Neural cell (in vitro differentiated cells): ENCODE results near the gene KCNIP4. TPM values are rescaled to one million over a fixed set of nuclear protein-coding genes. Genes with fewer than 3 reads are reported as not detected.

Source experiments
- H2AFZ ChIP-seq: fragments of 200-600, 300-800 bp; sonication (generic), shearing (Covaris generic); 2 replicates; pipeline ENCODE4 v1.6.0; 2014; ENCODE audit warnings: low read depth, mild to moderate bottlenecking, antibody characterized with exemption, low read length, moderate library complexity
- H3F3A ChIP-seq: fragments of 200-600 bp; shearing (Covaris generic); 2 replicates; pipeline ENCODE4 v1.6.1; 2016; ENCODE audit warnings: mild to moderate bottlenecking, moderate library complexity, mixed read lengths, antibody characterized with exemption, low read length; ENCODE audit not compliant: insufficient read depth, poor library complexity, severe bottlenecking
- H3K27ac ChIP-seq: fragments of 200-600, 300-800 bp; sonication (generic), shearing (Covaris generic); 2 replicates; pipeline ENCODE4 v1.5.1; 2014; ENCODE audit warnings: mild to moderate bottlenecking, low read length, moderate library complexity
- H3K27me3 ChIP-seq: fragments of 300-800, 200-600 bp; sonication (generic), shearing (Covaris generic); 2 replicates; pipeline ENCODE4 v1.6.0; 2014; ENCODE audit warnings: mild to moderate bottlenecking, low read depth, low read length, moderate library complexity; ENCODE audit not compliant: insufficient read depth
- H3K36me3 ChIP-seq: fragments of 300-800, 200-600 bp; sonication (generic), shearing (Covaris generic); 2 replicates; pipeline ENCODE4 v1.5.1; 2014; ENCODE audit warnings: mild to moderate bottlenecking, antibody characterized with exemption, low read length, moderate library complexity; ENCODE audit not compliant: insufficient read depth
- H3K4me2 ChIP-seq: fragments of 300-800, 200-600 bp; sonication (generic), shearing (Covaris generic); 2 replicates; pipeline ENCODE4 v1.6.0; 2014; ENCODE audit warnings: mild to moderate bottlenecking, low read length
- H3K4me3 ChIP-seq: fragments of 300-800, 200-600 bp; sonication (generic), shearing (Covaris generic); 2 replicates; pipeline ENCODE4 v1.5.1; 2014; ENCODE audit warnings: mild to moderate bottlenecking, low read length, moderate library complexity
- H3K79me2 ChIP-seq: fragments of 200-600 bp; shearing (Covaris generic); replicated peaks from 2 replicates; pipeline ENCODE4 v1.6.0; 2014; ENCODE audit warnings: mild to moderate bottlenecking, low read length, moderate library complexity; ENCODE audit not compliant: insufficient read depth
- H3K9ac ChIP-seq: fragments of 300-800, 200-600 bp; sonication (generic), shearing (Covaris generic); 2 replicates; pipeline ENCODE4 v1.6.1; 2016; ENCODE audit warnings: mild to moderate bottlenecking, low read length, mixed read lengths
- H3K9me2 ChIP-seq: fragments of 200-600 bp; shearing (Covaris generic); 2 replicates; pipeline ENCODE4 v1.6.1; 2016; ENCODE audit warnings: mild to moderate bottlenecking, low read length, mixed read lengths; ENCODE audit not compliant: insufficient read depth
- H3K9me3 ChIP-seq: fragments of 200-600, 300-800 bp; sonication (generic), shearing (Covaris generic); 2 replicates; pipeline ENCODE4 v1.6.1; 2016; ENCODE audit warnings: mild to moderate bottlenecking, mixed run types, low read length, moderate library complexity, mixed read lengths
- H4K20me1 ChIP-seq: fragments of 200-600 bp; shearing (Covaris generic); 2 replicates; pipeline ENCODE4 v1.6.1; 2016; ENCODE audit warnings: mild to moderate bottlenecking, mixed run types; ENCODE audit not compliant: insufficient read depth
- CTCF ChIP-seq: fragments of 450-650 bp; IDR thresholded peaks from 2 replicates; pipeline ENCODE4 v1.5.1; 2014; ENCODE audit warnings: antibody characterized with exemption, mild to moderate bottlenecking, moderate library complexity; ENCODE audit not compliant: poor library complexity, severe bottlenecking
- EP300 ChIP-seq: fragments of 450-650 bp; conservative IDR thresholded peaks from 2 replicates; pipeline ENCODE4 v1.6.1; 2014; ENCODE audit warnings: antibody characterized with exemption, mild to moderate bottlenecking, moderate library complexity; ENCODE audit not compliant: poor library complexity, severe bottlenecking
- EZH2 ChIP-seq: fragments of 200-600, 300-800 bp; shearing (Covaris generic), sonication (generic); IDR thresholded peaks from 2 replicates; pipeline ENCODE4 v1.6.1; 2014; ENCODE audit warnings: antibody characterized with exemption, low read length, borderline replicate concordance, mild to moderate bottlenecking; ENCODE audit not compliant: insufficient read depth, poor library complexity, severe bottlenecking
- MXI1 ChIP-seq: fragments of 450-650 bp; conservative IDR thresholded peaks from 2 replicates; pipeline ENCODE4 v1.6.1; 2014; ENCODE audit warnings: antibody characterized with exemption, mild to moderate bottlenecking; ENCODE audit not compliant: poor library complexity, severe bottlenecking
- POLR2AphosphoS5 ChIP-seq: IDR thresholded peaks from 2 replicates; pipeline ENCODE4 v1.6.1; 2012
- RAD21 ChIP-seq: fragments of 450-650 bp; conservative IDR thresholded peaks from 2 replicates; pipeline ENCODE4 v1.6.1; 2014; ENCODE audit warnings: antibody characterized with exemption, mild to moderate bottlenecking, moderate library complexity
- REST ChIP-seq: IDR thresholded peaks from 2 replicates; pipeline ENCODE4 v1.6.1; 2012; ENCODE audit warnings: borderline replicate concordance
- SMC3 ChIP-seq: fragments of 450-650 bp; conservative IDR thresholded peaks from 2 replicates; pipeline ENCODE4 v1.6.1; 2014; ENCODE audit warnings: antibody characterized with exemption, mild to moderate bottlenecking, moderate library complexity; ENCODE audit not compliant: poor library complexity
- TAF1 ChIP-seq: IDR thresholded peaks from 2 replicates; pipeline ENCODE4 v1.6.1; 2012; ENCODE audit warnings: low read depth
- polyA plus RNA-seq: library from polyadenylated mRNA; depleted of rRNA; stranded (reverse); fragments of >200 nt; gene quantifications from 2 replicates; pipeline ENCODE4 v1.2.3, GENCODE V29; 2014

The KCNIP4 gene
- polyA plus RNA-seq, 1 donor from 2014 or later = 22.8 TPM

- Histone ChIP-seq H3K27me3 (no peaks in the 10 kb centered on the region), H3K9me3 (no peaks in the 10 kb centered on the region), H3K79me2 (no peaks in the 10 kb centered on the region), H3K27ac (no peak overlapping the region), H4K20me1 (no peaks in the 10 kb centered on the region), H3K36me3 (no peaks in the 10 kb centered on the region), H3K9ac (no peak overlapping the region), H3K4me3 (no peak overlapping the region), H3K4me2 (no peak overlapping the region), H3F3A (no peaks in the 10 kb centered on the region), H2AFZ (no peak overlapping the region), H3K9me2 (no peaks in the 10 kb centered on the region)
- no peak for TF ChIP-seq SMC3
- no peak for TF ChIP-seq MXI1
- TF ChIP-seq REST = no peak
- TF ChIP-seq POLR2AphosphoS5 = no peak
- no peak for TF ChIP-seq EZH2
- TF ChIP-seq CTCF = no peak
- TF ChIP-seq TAF1 = no peak
These were observed 1064.9 kb downstream of the KCNIP4 start for GRCh38 chr4:20883677-20884076.

- no peak overlapping the region for H2AFZ ChIP-seq
- H3K9ac ChIP-seq = no peak overlapping the region
- no peaks in the 10 kb centered on the region for H3K27me3 ChIP-seq
- no peak overlapping the region for H3K4me3 ChIP-seq
- no peaks in the 10 kb centered on the region for H3K36me3 ChIP-seq
- H3K9me2 ChIP-seq = no peaks in the 10 kb centered on the region
- TF ChIP-seq RAD21 = no peak
- peak; percentile 26 for TF ChIP-seq EP300
- H3K9me3 ChIP-seq = no peaks in the 10 kb centered on the region
- no peaks in the 10 kb centered on the region for H3K79me2 ChIP-seq
- no peaks in the 10 kb centered on the region for H4K20me1 ChIP-seq
- no peaks in the 10 kb centered on the region for H3F3A ChIP-seq
- no peak overlapping the region for H3K27ac ChIP-seq
- H3K4me2 ChIP-seq = no peak overlapping the region
These were observed 1065.3 kb downstream of the KCNIP4 start for GRCh38 chr4:20883231-20883630.

- H3K36me3 ChIP-seq = no peaks in the 10 kb centered on the region
- H3K27ac ChIP-seq = no peak overlapping the region
- H3K9ac ChIP-seq = no peak overlapping the region
- H3K9me3 ChIP-seq = no peaks in the 10 kb centered on the region
- H3K27me3 ChIP-seq = no peaks in the 10 kb centered on the region
- H2AFZ ChIP-seq = no peak overlapping the region
- no peak overlapping the region for H3K4me2 ChIP-seq
- H3K9me2 ChIP-seq = no peaks in the 10 kb centered on the region
- no peak overlapping the region for H3K4me3 ChIP-seq
- no peak for TF ChIP-seq POLR2AphosphoS5
- TF ChIP-seq EZH2 = no peak
- no peak for TF ChIP-seq SMC3
- no peak for TF ChIP-seq EP300
- no peak for TF ChIP-seq CTCF
- no peak for TF ChIP-seq RAD21
- no peak for TF ChIP-seq TAF1
- no peak for TF ChIP-seq REST
- no peak for TF ChIP-seq MXI1
- no peaks in the 10 kb centered on the region for H3K79me2 ChIP-seq
- H3F3A ChIP-seq = no peaks in the 10 kb centered on the region
- H4K20me1 ChIP-seq = no peaks in the 10 kb centered on the region
These were observed 1066.1 kb downstream of the KCNIP4 start for GRCh38 chr4:20882500-20882899.
